ENCODE results near the gene NEMP2. TPM values are rescaled to one million over a fixed set of nuclear protein-coding genes. Genes with fewer than 3 reads are reported as not detected.
"Not testable (repeated sequence)": the region's sequence is repeated elsewhere in the genome, so short reads cannot be mapped to it uniquely, and the experiment has no call there.

NEMP2 gene
- total RNA-seq, 2 experiments from 2014 or later = 16.2 to 23.1 TPM

- no peak overlapping the region for H3K27ac Mint-ChIP-seq
- H3K4me1 Mint-ChIP-seq = peaks cover 3% of the 10 kb centered on the region
Observed at GRCh38 chr2:190507135-190507534, 27.4 kb downstream of the NEMP2 start.

GRCh38 chr2:190506666-190507065, 27.9 kb downstream of the NEMP2 start:
- Mint-ChIP-seq H3K4me3 (no peak overlapping the region), H3K27me3 (no peaks in the 10 kb centered on the region)

More at GRCh38 chr2:190507135-190507534, 27.4 kb downstream of the NEMP2 start:
- no peak overlapping the region for H3K4me3 Mint-ChIP-seq
- no peaks in the 10 kb centered on the region for H3K27me3 Mint-ChIP-seq
- no peak for ATAC-seq (ENCODE audit: low read depth)
- no peaks in the 10 kb centered on the region for H3K9me3 Mint-ChIP-seq
- no peak for DNase-seq
- POLR2A ChIA-PET = no interaction called here
- peaks cover 20% of the 10 kb centered on the region for H3K36me3 Mint-ChIP-seq

GRCh38 chr2:190505696-190506095, 28.8 kb downstream of the NEMP2 start:
- Mint-ChIP-seq H3K36me3 (peaks cover 24% of the 10 kb centered on the region), H3K4me1 (peaks cover 3% of the 10 kb centered on the region), H3K4me3 (no peak overlapping the region), H3K9me3 (no peaks in the 10 kb centered on the region), H3K27ac (no peak overlapping the region), H3K27me3 (no peaks in the 10 kb centered on the region)
- ATAC-seq (ENCODE audit: low read depth) (no peak), DNase-seq (no peak)
- POLR2A ChIA-PET = no interaction called here

More at GRCh38 chr2:190506666-190507065, 27.9 kb downstream of the NEMP2 start:
- ATAC-seq (ENCODE audit: low read depth) = no peak
- POLR2A ChIA-PET = no interaction called here
- DNase-seq = no peak
- Mint-ChIP-seq H3K9me3 (no peaks in the 10 kb centered on the region), H3K27ac (no peak overlapping the region), H3K4me1 (peaks cover 3% of the 10 kb centered on the region), H3K36me3 (peaks cover 20% of the 10 kb centered on the region)

DNA sequence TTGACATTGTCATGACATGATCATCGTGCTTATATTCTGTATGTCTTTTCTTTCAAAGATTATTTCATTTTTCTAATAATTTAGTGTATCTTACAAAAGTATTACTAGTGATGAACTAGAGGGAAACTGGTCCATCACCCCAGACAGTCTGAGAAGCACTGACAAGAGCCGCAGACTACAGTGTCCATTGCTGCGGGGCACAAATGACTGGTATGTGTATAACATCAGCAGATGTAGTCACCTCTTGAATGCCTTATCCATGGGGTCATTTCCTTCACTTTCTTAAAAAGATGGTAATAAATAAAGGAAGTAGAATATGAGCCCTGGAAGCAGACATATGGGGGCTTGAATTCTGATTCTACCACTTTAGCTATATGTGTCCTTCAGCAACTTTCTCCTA, 29.6 kb downstream of the NEMP2 start:
- no peak for ATAC-seq (ENCODE audit: low read depth)
- H3K36me3 Mint-ChIP-seq = peaks cover 28% of the 10 kb centered on the region
- H3K9me3 Mint-ChIP-seq = no peaks in the 10 kb centered on the region
- no peak overlapping the region for H3K27ac Mint-ChIP-seq
- no peak overlapping the region for H3K4me3 Mint-ChIP-seq
- peaks cover 3% of the 10 kb centered on the region for H3K4me1 Mint-ChIP-seq
- POLR2A ChIA-PET = no interaction called here
- no peaks in the 10 kb centered on the region for H3K27me3 Mint-ChIP-seq
- DNase-seq = no peak

DNA sequence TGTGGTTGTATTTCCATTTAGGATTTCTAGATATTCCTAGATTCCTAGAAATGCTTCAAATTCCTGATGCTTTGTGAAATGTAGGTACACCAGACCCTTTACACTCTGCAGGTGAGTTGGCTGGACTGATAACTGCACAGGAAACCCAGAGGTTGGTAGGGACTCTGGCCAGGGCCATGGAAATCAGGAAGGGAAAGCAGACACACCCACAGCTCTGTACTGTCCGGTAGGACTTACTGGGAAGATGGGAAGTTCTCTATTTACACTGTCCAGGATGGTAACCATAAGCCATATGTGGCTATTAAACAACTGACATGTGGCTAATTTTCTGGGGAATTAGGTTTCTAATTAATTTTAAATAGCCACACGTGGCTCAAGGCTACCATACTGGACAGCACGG, 31.4 kb downstream of the NEMP2 start:
- H3K27ac Mint-ChIP-seq = no peak overlapping the region
- no peaks in the 10 kb centered on the region for H3K4me1 Mint-ChIP-seq
- H3K9me3 Mint-ChIP-seq = no peaks in the 10 kb centered on the region
- peaks cover 31% of the 10 kb centered on the region for H3K36me3 Mint-ChIP-seq
- no peak overlapping the region for H3K4me3 Mint-ChIP-seq
- DNase-seq (no peak), ATAC-seq (ENCODE audit: low read depth) (no peak)
- no peaks in the 10 kb centered on the region for H3K27me3 Mint-ChIP-seq
- POLR2A ChIA-PET = no interaction called here

DNA sequence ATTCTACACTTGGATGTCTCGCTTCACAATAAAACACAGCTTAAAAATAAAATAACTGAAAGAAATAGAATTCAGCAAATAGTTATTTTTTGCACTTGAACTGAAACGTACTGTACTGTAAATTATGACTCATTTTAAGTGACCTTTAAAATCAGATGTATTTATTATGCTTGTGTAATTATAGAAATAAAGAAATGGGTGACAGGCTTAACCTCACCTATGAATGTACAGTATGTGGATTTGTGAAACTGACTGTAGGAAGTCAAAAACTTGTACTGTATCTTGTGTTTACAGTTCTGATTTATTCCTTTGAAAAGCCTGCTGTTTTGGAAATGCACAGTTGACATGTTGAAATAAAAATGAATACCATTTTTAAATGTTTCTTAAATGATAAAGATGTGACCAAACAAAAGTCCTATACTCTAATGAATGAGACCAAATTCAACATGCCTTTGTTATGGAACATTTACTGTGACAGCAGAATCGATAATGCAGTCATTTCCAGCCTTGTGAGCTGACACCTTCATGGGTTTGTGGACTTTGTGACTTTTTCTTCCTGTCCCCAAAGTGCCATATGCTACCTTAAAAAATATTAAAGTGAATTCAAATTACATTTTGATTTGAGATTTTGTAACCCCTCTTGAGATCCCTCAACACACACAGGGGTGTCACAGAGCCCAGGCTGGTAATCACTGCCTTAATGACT, 32.7 kb downstream of the NEMP2 start:
- Mint-ChIP-seq H3K27ac (no peak overlapping the region), H3K4me1 (no peaks in the 10 kb centered on the region), H3K4me3 (no peak overlapping the region), H3K36me3 (peaks cover 29% of the 10 kb centered on the region), H3K27me3 (no peaks in the 10 kb centered on the region), H3K9me3 (no peaks in the 10 kb centered on the region)
- ATAC-seq (ENCODE audit: low read depth) (no peak), DNase-seq (no peak)
- POLR2A ChIA-PET = no interaction called here

GRCh38 chr2:190501231-190501630, 33.3 kb downstream of the NEMP2 start:
- Mint-ChIP-seq H3K9me3 (no peaks in the 10 kb centered on the region), H3K36me3 (peaks cover 25% of the 10 kb centered on the region), H3K4me3 (no peak overlapping the region), H3K27ac (no peak overlapping the region), H3K27me3 (no peaks in the 10 kb centered on the region), H3K4me1 (no peaks in the 10 kb centered on the region)
- no peak for ATAC-seq (ENCODE audit: low read depth)
- POLR2A ChIA-PET = no interaction called here
- DNase-seq = no peak

DNA sequence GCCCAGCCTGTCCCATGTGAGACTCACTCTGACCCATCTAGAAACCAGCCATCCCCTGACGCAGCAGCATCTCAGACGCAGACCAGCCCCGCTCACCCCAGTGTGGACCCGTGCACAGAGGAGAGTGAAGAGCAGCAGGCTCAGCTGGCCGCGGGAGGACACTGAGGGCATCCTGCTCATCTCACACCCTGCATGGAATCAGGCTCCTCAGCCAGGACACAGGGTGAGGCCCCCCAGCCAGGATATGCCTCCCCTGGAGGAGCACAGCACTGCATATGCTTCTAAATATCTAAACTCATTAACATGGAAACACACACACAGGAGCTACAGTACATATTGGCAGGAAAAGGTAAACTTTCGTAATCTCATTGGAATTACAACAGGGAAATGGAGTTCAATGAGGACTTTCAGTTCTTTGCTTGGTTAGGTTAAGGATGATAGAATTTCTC, 34.4 kb downstream of the NEMP2 start:
- Mint-ChIP-seq H3K36me3 (peaks cover 32% of the 10 kb centered on the region), H3K4me3 (no peak overlapping the region), H3K27ac (no peak overlapping the region), H3K27me3 (no peaks in the 10 kb centered on the region), H3K4me1 (peaks cover 1% of the 10 kb centered on the region), H3K9me3 (no peaks in the 10 kb centered on the region)
- ATAC-seq (ENCODE audit: low read depth) = no peak
- POLR2A ChIA-PET = no interaction called here
- no peak for DNase-seq

- POLR2A ChIA-PET = no interaction called here
- H3K9me3 Mint-ChIP-seq = no peaks in the 10 kb centered on the region
Observed at GRCh38 chr2:190499273-190499672, 35.2 kb downstream of the NEMP2 start.

GRCh38 chr2:190497428-190497827, 37.1 kb downstream of the NEMP2 start:
- no peak for DNase-seq
- Mint-ChIP-seq H3K4me1 (peaks cover 12% of the 10 kb centered on the region), H3K36me3 (peaks cover 49% of the 10 kb centered on the region), H3K27me3 (no peaks in the 10 kb centered on the region), H3K4me3 (no peak overlapping the region), H3K27ac (no peak overlapping the region), H3K9me3 (peaks cover 10% of the 10 kb centered on the region)
- ATAC-seq (ENCODE audit: low read depth) = no peak
- POLR2A ChIA-PET = no interaction called here

More at GRCh38 chr2:190499273-190499672, 35.2 kb downstream of the NEMP2 start:
- Mint-ChIP-seq H3K27me3 (no peaks in the 10 kb centered on the region), H3K4me1 (peaks cover 7% of the 10 kb centered on the region), H3K4me3 (no peak overlapping the region), H3K27ac (no peak overlapping the region), H3K36me3 (peaks cover 38% of the 10 kb centered on the region)
- no peak for ATAC-seq (ENCODE audit: low read depth)
- DNase-seq = no peak

GRCh38 chr2:190494600-190495227, 39.8 kb downstream of the NEMP2 start:
- H3K27ac Mint-ChIP-seq; H3K27me3 Mint-ChIP-seq; DNase-seq; H3K4me3 Mint-ChIP-seq; ATAC-seq (ENCODE audit: low read depth): not testable (repeated sequence)
- Mint-ChIP-seq H3K4me1 (peaks cover 14% of the 10 kb centered on the region), H3K36me3 (peaks cover 66% of the 10 kb centered on the region), H3K9me3 (peaks cover 17% of the 10 kb centered on the region)
- POLR2A ChIA-PET = interaction anchor here (0.9 kb wide), 1 partner anchor 39 kb away, joined by 3 read pairs; the partner anchor contains the start of gene NEMP2

GRCh38 chr2:190493095-190493494, 41.4 kb downstream of the NEMP2 start:
- POLR2A ChIA-PET = no interaction called here
- Mint-ChIP-seq H3K27me3 (no peaks in the 10 kb centered on the region), H3K4me1 (peaks cover 22% of the 10 kb centered on the region), H3K9me3 (peaks cover 17% of the 10 kb centered on the region), H3K36me3 (peaks cover 79% of the 10 kb centered on the region), H3K4me3 (no peak overlapping the region), H3K27ac (no peak overlapping the region)
- no peak for DNase-seq
- ATAC-seq (ENCODE audit: low read depth) = no peak

DNA sequence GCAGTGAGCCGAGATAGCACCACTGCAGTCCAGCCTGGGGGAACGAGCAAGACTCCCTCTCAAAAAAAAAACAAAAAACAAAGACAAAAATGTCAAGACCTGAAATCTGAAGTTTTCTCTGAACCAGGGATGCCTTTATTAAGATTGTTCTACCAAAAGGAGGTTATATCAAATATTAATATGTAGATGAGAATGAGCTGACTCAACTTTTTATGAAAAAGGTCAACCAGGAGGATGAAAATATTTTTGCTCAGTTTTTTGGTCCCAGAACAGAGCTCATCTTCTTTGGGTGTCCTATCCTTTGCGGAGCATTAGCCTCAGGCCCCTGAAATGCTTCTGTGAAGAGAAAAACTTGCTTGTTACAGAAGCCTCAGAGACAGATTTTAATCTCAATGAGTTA, 44.0 kb downstream of the NEMP2 start:
- ATAC-seq (ENCODE audit: low read depth) (no peak), DNase-seq (no peak)
- no peaks in the 10 kb centered on the region for H3K27me3 Mint-ChIP-seq
- peaks cover 85% of the 10 kb centered on the region for H3K36me3 Mint-ChIP-seq
- H3K4me3 Mint-ChIP-seq = no peak overlapping the region
- POLR2A ChIA-PET = interaction anchor here (0.7 kb wide), 1 partner anchor 1072 kb away, joined by 3 read pairs; no protein-coding TSS in a partner anchor
- H3K27ac Mint-ChIP-seq = no peak overlapping the region
- H3K9me3 Mint-ChIP-seq = peaks cover 17% of the 10 kb centered on the region
- peaks cover 23% of the 10 kb centered on the region for H3K4me1 Mint-ChIP-seq

DNA sequence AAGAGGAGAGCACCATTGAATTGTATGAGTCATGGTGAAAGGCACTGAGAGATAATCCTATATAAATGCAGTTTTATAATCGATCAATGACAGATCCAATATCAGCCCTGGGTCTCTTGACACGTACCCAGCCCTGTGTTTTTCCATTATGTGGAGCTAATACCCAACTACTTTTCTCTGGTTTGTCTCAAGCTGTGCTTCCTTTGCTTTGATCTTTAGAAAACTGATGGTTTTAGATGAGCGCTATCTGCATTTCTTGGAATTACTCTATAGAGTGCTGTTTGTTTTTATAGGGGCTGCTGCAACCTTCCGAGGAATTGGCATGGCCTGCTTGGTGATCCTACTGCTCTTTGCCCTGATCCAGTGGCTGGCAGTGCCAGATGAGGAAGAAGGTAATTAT, 45.0 kb downstream of the NEMP2 start:
- POLR2A ChIA-PET = no interaction called here
- peak overlapping the region; percentile 14 for H3K27ac Mint-ChIP-seq
- H3K4me3 Mint-ChIP-seq = no peak overlapping the region
- no peak for DNase-seq
- H3K36me3 Mint-ChIP-seq = peaks cover 78% of the 10 kb centered on the region
- H3K4me1 Mint-ChIP-seq = peaks cover 19% of the 10 kb centered on the region
- no peaks in the 10 kb centered on the region for H3K27me3 Mint-ChIP-seq
- H3K9me3 Mint-ChIP-seq = peaks cover 17% of the 10 kb centered on the region
- ATAC-seq (ENCODE audit: low read depth) = peak; percentile 36

Data from activated naive CD8-positive, alpha-beta T cell treated with anti-CD3 and anti-CD28 coated beads, Interleukin-2, amount 10 ng/mL, durations not matched to agents 7 days and 5 days (primary cell).